Stimulated activated CD4-positive, alpha-beta T cell treated with anti-CD3 and anti-CD28 coated beads, TNF-alpha, amount 100 ng/mL, for 48 hours (primary cell): Measurements from ENCODE around the gene NSD2.
A peak's percentile ranks its signal among the peaks of the same experiment; 100 is the strongest.
"Not testable (repeated sequence)": the region's sequence is repeated elsewhere in the genome, so short reads cannot be mapped to it uniquely, and the experiment has no call there.

Experiments
- DNase-seq, 3 donors: peaks; one replicate each; pipeline ENCODE4 v3.0.0-alpha.2; 2020; ENCODE audit warnings: low read depth in 3 of 3

NSD2 gene

GRCh38 chr4:1870578-1871443 lies at the start of gene NSD2:
Gene NSD2, plus strand, starts transcription at chr4:1871393. Its CDS starts 29,262 bp downstream, at chr4:1900655.
- DNase-seq, result peak; percentile 80 to 89 (median 87)

DNA sequence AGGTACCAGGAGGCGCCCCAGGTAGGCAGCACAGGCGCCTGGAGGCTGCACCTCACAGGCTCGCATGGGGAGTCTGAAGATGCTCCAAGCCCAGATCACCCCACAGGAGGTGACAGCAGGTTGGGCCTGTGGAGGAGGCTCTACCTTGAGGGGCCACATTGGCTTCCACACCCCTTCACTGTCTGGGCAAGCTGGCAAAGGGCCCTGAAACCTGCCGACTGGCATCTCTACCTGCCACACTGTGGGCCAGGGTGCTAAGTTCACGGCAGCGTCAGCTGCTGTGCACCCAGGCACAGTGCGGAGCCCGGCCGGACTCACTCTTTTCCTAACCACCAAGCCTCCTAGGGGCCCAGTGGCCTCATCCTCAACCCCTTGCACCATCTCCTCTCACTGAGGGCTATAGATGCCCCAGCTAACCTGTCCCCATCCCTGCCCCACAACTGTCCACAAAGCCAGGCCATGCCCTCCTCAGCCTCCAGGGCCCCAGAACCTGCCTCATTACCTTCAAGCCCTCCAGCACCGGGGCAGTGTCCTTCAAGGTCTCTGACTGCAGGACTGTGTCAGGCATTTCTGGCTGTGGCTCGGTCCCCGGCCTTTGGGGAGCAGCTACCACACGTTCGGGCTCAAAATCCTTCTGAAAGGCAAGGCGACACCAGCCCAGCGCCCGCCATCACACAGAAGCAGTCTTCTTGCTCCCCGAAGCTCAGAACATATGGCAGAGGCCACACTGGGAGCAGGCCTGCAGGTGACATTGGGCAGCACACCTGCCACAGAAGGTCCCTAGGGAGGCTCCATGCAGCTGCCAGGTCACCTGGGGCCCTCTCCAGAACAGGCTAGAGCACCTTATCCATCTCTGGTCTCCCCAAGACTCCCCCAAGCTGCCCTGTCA lies 49.3 kb upstream of the NSD2 start:
- no peak for DNase-seq

DNA sequence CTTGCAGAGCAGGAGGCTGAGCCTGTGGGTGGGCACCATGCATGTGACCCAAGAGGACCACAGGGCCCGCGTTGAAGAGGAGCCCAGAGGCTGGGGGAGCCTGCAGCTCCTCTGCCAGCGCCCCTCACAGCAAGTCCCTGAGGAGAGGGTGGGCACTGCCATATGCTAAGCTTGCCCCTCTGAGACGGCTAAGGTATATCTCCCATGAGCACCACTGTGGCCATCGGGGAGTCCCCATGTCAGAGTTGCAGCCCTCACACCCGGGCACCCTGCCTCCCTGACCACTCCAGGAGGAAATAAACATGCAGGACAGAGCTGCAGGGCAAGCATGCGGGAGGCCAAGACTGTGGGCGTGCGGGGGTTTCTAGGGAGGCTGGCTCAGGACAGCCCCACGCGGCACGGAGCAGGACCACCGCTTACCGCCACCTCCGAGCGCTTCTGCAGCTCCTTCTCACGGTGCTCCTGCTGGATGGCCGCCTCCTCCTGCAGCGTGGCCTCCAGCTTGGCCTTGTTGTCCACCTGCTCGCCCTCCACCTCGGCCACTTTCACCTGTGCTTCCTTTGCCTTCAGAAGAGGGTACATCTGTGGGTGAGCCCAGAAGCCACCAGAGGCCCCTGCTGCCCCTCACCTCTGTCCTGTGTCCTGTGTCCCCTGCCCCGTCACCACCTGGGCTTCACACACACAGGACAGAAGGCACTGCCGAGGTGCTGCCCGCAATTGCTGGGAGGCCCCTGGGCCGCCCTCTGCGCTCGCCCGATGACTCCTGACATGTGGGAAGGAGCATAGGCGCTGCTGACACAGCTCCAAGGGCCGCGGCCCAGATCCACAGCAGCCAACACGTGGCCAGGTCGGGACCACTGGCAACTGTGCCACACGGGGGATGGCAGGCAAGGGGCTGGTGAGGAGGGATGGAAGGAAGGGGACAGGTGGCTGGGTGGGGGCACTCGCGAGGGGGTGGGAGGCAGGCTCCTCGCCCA lies 48.3 kb upstream of the NSD2 start:
- no peak for DNase-seq

DNA sequence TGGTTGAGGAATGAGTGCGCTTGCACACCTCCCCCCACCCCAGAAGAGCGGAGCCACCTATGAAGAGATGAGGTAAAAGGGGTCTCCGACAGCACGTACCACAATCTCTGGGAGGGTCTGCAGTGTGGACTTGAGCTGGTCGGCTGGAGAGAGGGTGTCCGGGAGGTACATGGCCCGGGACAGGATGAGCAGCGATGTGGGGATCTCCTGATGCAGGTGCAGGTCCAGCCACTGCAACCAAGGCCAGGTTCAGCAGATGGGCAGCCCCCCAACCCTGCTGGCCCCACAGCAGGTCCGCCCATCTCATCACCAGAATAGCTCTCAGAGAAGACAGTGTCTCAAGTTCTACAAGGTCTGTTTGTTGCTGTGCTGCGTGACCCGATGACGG lies 47.7 kb upstream of the NSD2 start:
- no peak for DNase-seq

- DNase-seq, result no peak
Measured at GRCh38 chr4:1824746-1825145, 46.4 kb upstream of the NSD2 start.

DNA sequence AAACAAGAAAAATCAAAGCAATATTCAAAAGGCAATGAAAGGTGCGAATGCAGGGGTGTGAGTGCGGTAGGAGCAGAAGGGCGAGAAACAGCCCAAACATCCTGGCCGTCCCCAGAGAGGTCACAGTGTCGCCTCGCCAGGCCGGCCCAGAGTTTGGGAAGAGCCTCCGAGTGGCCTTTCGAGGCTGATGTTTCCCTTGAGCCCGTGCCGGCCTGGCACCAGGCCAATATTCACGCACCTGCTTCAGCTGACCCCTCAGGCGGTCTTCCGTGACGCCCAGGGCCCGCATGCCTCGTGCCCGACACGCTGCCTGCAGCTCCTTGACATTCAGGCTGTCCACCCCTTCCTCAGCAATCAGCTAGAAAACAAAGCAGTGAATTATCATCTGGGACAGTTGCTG lies 45.9 kb upstream of the NSD2 start:
- DNase-seq, result no peak

- no peak for DNase-seq
Measured at GRCh38 chr4:1826531-1827350, 44.5 kb upstream of the NSD2 start.

- no peak for DNase-seq
Measured at GRCh38 chr4:1830234-1830633, 41.0 kb upstream of the NSD2 start.

- no peak for DNase-seq
Measured at GRCh38 chr4:1830642-1831228, 40.5 kb upstream of the NSD2 start.

- DNase-seq, result no peak
Measured at GRCh38 chr4:1831331-1831730, 39.9 kb upstream of the NSD2 start.

- no peak for DNase-seq
Measured at GRCh38 chr4:1832690-1833089, 38.5 kb upstream of the NSD2 start.

- DNase-seq, result no peak
Measured at GRCh38 chr4:1833307-1834046, 37.7 kb upstream of the NSD2 start.

DNA sequence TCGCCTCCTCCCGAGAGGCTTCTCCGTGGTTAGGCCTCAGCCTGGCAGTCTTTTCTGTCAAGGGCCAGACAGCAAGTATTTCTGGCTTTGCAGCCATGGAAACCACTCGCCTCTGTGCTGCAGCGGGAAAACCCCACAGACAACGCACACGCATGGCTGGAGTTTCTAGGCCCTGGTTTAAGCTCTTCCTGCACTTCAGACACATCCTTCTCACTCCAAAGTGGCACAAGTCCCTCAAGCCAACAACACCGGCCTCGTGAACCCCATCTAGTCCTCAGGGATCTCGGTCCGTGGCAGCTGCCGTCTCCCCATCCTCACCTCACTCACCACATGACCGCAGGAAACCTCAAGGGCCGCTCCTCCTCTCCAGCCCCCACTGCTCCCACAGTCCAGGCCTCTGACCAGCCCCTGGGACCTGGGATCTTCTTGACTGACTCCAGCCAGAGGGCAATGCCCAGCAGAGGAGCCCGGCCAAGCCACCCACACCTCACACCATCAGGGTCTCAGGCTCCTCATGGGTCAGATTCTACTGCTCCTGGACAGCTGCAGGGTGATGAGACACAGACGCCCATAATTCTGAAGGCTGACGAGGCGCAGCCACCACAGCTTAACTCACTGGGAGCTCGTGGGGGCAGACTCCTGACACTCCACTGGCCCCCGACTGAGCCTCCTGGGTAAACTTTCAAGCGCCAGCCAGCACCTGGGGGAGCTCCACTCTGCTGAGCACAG lies 37.0 kb upstream of the NSD2 start:
- no peak for DNase-seq

GRCh38 chr4:1835836-1836235 lies 35.4 kb upstream of the NSD2 start:
- not testable (repeated sequence) for DNase-seq

- DNase-seq, result no peak
Measured at GRCh38 chr4:1836650-1837049, 34.5 kb upstream of the NSD2 start.

DNA sequence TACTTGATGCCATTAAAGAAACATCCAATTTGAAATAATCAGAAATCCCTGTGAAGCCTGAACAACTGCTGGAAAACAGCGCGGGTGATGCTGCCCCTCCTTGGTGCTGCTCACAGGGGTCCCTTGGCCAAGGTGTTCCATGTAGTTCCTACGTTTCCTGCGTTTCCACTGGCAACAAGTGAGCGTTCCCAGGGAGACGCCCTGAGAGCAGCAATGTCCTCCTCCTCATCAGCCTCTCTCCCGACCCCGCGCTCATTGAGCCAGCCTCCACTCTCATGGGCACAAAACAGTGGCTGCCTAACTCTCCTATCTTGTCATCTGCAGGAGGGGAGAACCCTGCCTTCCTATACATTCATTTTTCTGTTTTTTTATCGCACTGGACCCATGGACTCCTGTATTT lies 34.1 kb upstream of the NSD2 start:
- DNase-seq, result no peak

- DNase-seq, result no peak
Measured at GRCh38 chr4:1839282-1839681, 31.9 kb upstream of the NSD2 start.

DNA sequence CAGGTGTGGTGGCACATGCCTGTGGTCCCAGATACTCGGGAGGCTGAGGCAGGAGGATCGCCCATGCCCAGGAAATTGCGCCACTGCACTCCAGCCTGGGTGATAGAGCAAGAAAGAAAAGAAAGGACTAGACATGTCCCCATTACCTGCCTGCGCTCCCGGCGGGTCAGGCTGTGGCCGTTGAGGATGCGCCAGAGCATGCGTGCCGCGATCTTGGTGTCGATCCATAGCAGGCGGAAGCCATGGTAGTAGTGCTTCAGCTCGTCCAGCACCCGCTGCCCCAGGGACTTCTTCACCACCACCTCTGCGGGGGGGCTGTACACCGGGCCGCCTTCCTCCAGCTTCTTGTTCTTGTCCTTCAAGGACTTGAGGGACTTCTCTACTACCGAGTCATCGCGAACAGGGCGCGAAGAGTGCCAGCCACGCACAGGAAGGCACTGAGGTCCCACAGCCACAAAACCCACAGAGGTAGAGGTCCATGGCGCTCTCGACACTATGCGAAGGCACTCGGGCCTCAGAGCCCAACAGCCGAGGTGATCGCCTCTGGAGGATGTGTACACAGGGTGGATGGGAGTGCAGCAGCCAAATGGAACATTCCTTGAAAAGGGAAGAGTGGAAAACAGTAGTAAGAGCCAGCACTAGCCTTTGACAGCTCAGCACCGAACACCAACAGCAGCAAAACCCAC lies 29.8 kb upstream of the NSD2 start:
- DNase-seq, result no peak

GRCh38 chr4:1841887-1842210 lies 29.3 kb upstream of the NSD2 start:
- DNase-seq, result no peak
